B cell (primary cell): ENCODE measurements around the gene LPXN. TPM values are rescaled to one million over a fixed set of nuclear protein-coding genes. Genes with fewer than 3 reads are reported as not detected.

Experiments
- ATAC-seq: fragments of 200-7000 bp; cut with Tn5 transposase; one replicate; pipeline ENCODE4 v1.10.0; 2021; ENCODE audit warnings: low read depth, mild to moderate bottlenecking, moderate number of reproducible peaks, moderate library complexity
- CTCF ChIA-PET: fragments of 350-600 bp; sonication (Branson Sonifier 250); formaldehyde crosslinking; loops from one replicate; lab custom pipeline; 2021; ENCODE audit warnings: antibody characterized with exemption, inconsistent platforms; lab: Charles Lee
- POLR2A ChIA-PET: fragments of 350-600 bp; sonication (Branson Sonifier 250); formaldehyde crosslinking; loops from one replicate; lab custom pipeline; 2021; ENCODE audit warnings: antibody characterized with exemption; lab: Charles Lee
- DNase-seq: peaks from one replicate; pipeline ENCODE4 v3.0.0; 2013
- H2AFZ ChIP-seq: 2 replicates; pipeline ENCODE4 v1.6.1; 2012; ENCODE audit warnings: mild to moderate bottlenecking, low read depth, low read length; ENCODE audit not compliant: insufficient read depth, poor library complexity, severe bottlenecking
- H3K27ac ChIP-seq, 2 donors: 1 replicate in 1 of 2; 2 replicates in 1 of 2; pipeline ENCODE4 v1.5.1; 2012 to 2013; ENCODE audit warnings: low read length in 2 of 2, mild to moderate bottlenecking in 2 of 2, moderate library complexity in 1 of 2
- H3K27me3 ChIP-seq, 4 experiments: fragments of 200-600 bp in 1 of 4; sonication (generic) in 1 of 4; replicated peaks in 1 of 4; 1 replicate in 2 of 4; 2 replicates in 2 of 4; pipeline versions ENCODE4 v1.6.1 to v1.7.0; 2013 to 2016; ENCODE audit warnings: low read length in 3 of 4, mild to moderate bottlenecking in 2 of 4, mixed read lengths in 1 of 4, moderate library complexity in 1 of 4; ENCODE audit not compliant: insufficient read depth in 4 of 4, control insufficient read depth in 3 of 4; ENCODE audit errors: control extremely low read depth in 1 of 4
- H3K36me3 ChIP-seq, 2 experiments: replicated peaks in 1 of 2; 1 replicate in 1 of 2; 2 replicates in 1 of 2; pipeline versions ENCODE4 v1.6.1 to v1.7.1; 2013; ENCODE audit warnings: low read length in 1 of 2; ENCODE audit not compliant: insufficient read depth in 2 of 2, control insufficient read depth in 1 of 2; ENCODE audit errors: control extremely low read depth in 1 of 2, extremely low read depth in 1 of 2
- H3K4me1 ChIP-seq, 2 donors: fragments of 200-600 bp in 1 of 2; sonication (generic) in 1 of 2; 1 replicate in 1 of 2; 2 replicates in 1 of 2; pipeline versions ENCODE4 v1.5.1 to v1.6.1; 2013 to 2017; ENCODE audit warnings: low read length in 2 of 2; ENCODE audit not compliant: control insufficient read depth in 2 of 2, insufficient read depth in 2 of 2
- H3K4me2 ChIP-seq: replicated peaks from 2 replicates; pipeline ENCODE3; 2012; ENCODE audit warnings: mild to moderate bottlenecking, low read depth, low read length; ENCODE audit not compliant: poor library complexity, severe bottlenecking
- H3K4me3 ChIP-seq, 5 experiments: fragments of 200-600 bp in 1 of 5; sonication (generic) in 1 of 5; 1 replicate in 3 of 5; 2 replicates in 2 of 5; pipeline versions ENCODE4 v1.5.1 to v1.7.0; 2011 to 2016; ENCODE audit warnings: low read length in 4 of 5, mild to moderate bottlenecking in 4 of 5, low read depth in 2 of 5, control low read depth in 1 of 5, moderate library complexity in 1 of 5; ENCODE audit not compliant: insufficient read depth in 1 of 5; ENCODE audit errors: control extremely low read depth in 1 of 5, extremely low read depth in 1 of 5
- H3K79me2 ChIP-seq: fragments of 200-600 bp; sonication (generic); one replicate; pipeline ENCODE4 v1.6.0; 2016; ENCODE audit warnings: low read length; ENCODE audit not compliant: control insufficient read depth, insufficient read depth
- H3K9ac ChIP-seq: fragments of 200-600 bp; sonication (generic); 2 replicates; pipeline ENCODE4 v1.6.1; 2017; ENCODE audit warnings: mild to moderate bottlenecking, low read length, moderate library complexity
- H3K9me3 ChIP-seq, 3 donors: one replicate each; pipeline versions ENCODE4 v1.6.1 to v1.7.1; 2013; ENCODE audit warnings: low read length in 2 of 3; ENCODE audit not compliant: control insufficient read depth in 2 of 3, insufficient read depth in 1 of 3; ENCODE audit errors: control extremely low read depth in 1 of 3
- H4K20me1 ChIP-seq: 2 replicates; pipeline ENCODE4 v1.6.0; 2012; ENCODE audit warnings: mild to moderate bottlenecking, low read length; ENCODE audit not compliant: insufficient read depth, control insufficient read depth, poor library complexity, severe bottlenecking
- H3K27ac Mint-ChIP-seq: one replicate; pipeline ENCODE4 v1.8.0; 2021; ENCODE audit warnings: mixed read lengths
- H3K27me3 Mint-ChIP-seq: one replicate; pipeline ENCODE4 v1.8.0; 2021; ENCODE audit warnings: mixed read lengths
- H3K4me1 Mint-ChIP-seq: one replicate; pipeline ENCODE4 v1.8.0; 2021; ENCODE audit warnings: mixed read lengths
- H3K4me3 Mint-ChIP-seq: one replicate; pipeline ENCODE4 v1.8.0; 2021; ENCODE audit warnings: mixed read lengths
- H3K9me3 Mint-ChIP-seq: one replicate; pipeline ENCODE4 v1.8.0; 2022; ENCODE audit warnings: mixed read lengths; ENCODE audit not compliant: insufficient read depth
- EZH2 ChIP-seq: IDR thresholded peaks from 2 replicates; pipeline ENCODE4 v1.6.1; 2012; ENCODE audit warnings: borderline replicate concordance, low read depth, mild to moderate bottlenecking, moderate library complexity, low read length; ENCODE audit not compliant: insufficient read depth, poor library complexity, severe bottlenecking
- WGBS: methylation state at CpG from one replicate; pipeline ENCODE4 v1.1.5; 2013; ENCODE audit warnings: missing lambda C conversion rate; ENCODE audit not compliant: insufficient coverage; 5-methylcytosine and 5-hydroxymethylcytosine counted together
- intact Hi-C: fragments of 100-400 bp; cut with micrococcal nuclease; formaldehyde crosslinking; loops from one replicate; pipeline ENCODE4 v1.10.0; 2022
- polyA plus RNA-seq: library from polyadenylated mRNA; depleted of rRNA; stranded (reverse); fragments of >200 nt; gene quantifications from 2 replicates; pipeline ENCODE4 v1.2.3, GENCODE V29; 2012
- total RNA-seq, 2 donors: library from RNA; stranded (reverse); fragments of 120-200 nt in 1 of 2; gene quantifications; 1 replicate in 1 of 2; 2 replicates in 1 of 2; pipeline versions ENCODE4 v1.2.3 to v1.2.4, GENCODE V29; 2013 to 2022
- TF ChIP-seq, protein P1 (sequence below): fragments of 200-600 bp; IDR thresholded peaks from one replicate; pipeline ENCODE4 v1.8.0; 2022; ENCODE audit warnings: antibody characterized with exemption, mild to moderate bottlenecking

LPXN gene
- total and polyA plus RNA-seq, 2 donors (not counting 1 experiment from before 2014, with no cell fraction given): 59.2 to 209 TPM

DNA sequence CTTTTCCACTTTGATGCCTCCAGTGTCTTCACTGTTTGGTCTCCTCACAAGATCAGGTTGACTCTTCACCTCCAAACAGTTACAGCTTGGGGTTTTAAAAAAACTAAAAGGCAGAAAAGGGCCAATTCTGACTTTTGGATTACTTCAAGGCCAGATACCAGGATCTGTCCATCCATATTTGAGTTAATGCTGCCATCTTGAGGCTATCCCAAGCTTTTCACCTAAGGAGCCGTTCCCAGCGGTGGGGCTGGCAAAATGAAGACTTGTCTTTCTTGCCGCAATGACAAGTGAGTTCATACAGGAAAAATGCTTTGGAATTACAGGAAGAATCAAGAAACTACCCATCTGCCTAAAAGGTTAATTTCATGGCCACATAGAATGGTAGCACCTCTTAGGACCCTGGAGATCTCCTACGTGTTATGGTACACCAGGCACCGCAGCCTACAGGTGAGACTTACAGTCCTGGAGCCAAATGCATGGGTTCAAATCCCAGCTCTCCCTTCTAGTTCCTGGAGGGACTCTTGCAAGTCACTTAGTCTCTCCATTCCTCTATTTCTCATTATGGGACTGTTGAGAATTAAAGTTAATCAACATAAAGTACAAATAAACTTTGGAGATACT lies 61.8 kb downstream of the LPXN start:
- H2AFZ ChIP-seq: no peak overlapping the region
- no peak overlapping the region for H3K27ac ChIP-seq
- ChIA-PET CTCF (interaction anchor here (1.0 to 2.2 kb wide), 3 partner anchors 10 to 695 kb away, joined by 3 to 6 read pairs (median 4); no protein-coding TSS in a partner anchor), POLR2A (no interaction called here)
- H3K4me2 ChIP-seq: no peak overlapping the region
- no peak for TF ChIP-seq EZH2
- TF ChIP-seq, protein P1, sequence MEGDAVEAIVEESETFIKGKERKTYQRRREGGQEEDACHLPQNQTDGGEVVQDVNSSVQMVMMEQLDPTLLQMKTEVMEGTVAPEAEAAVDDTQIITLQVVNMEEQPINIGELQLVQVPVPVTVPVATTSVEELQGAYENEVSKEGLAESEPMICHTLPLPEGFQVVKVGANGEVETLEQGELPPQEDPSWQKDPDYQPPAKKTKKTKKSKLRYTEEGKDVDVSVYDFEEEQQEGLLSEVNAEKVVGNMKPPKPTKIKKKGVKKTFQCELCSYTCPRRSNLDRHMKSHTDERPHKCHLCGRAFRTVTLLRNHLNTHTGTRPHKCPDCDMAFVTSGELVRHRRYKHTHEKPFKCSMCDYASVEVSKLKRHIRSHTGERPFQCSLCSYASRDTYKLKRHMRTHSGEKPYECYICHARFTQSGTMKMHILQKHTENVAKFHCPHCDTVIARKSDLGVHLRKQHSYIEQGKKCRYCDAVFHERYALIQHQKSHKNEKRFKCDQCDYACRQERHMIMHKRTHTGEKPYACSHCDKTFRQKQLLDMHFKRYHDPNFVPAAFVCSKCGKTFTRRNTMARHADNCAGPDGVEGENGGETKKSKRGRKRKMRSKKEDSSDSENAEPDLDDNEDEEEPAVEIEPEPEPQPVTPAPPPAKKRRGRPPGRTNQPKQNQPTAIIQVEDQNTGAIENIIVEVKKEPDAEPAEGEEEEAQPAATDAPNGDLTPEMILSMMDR: peak; percentile 14
- Mint-ChIP-seq H3K27ac (no peak overlapping the region), H3K4me1 (no peaks in the 10 kb centered on the region), H3K9me3 (no peaks in the 10 kb centered on the region), H3K27me3 (no peaks in the 10 kb centered on the region), H3K4me3 (no peak overlapping the region)
- no peaks in the 10 kb centered on the region for H3K36me3 ChIP-seq
- H3K79me2 ChIP-seq: no peaks in the 10 kb centered on the region
- H3K4me3 ChIP-seq: no peak overlapping the region
- peak; percentile 39 for DNase-seq
- no peaks in the 10 kb centered on the region for H3K4me1 ChIP-seq
- no peak overlapping the region for H3K9ac ChIP-seq
- no peaks in the 10 kb centered on the region for H3K9me3 ChIP-seq
- intact Hi-C loops: loop anchor here (2.0 to 5.0 kb wide), 2 partner anchors 947 to 1057 kb away; partner anchors contain the start of gene UBE2L6
- no peaks in the 10 kb centered on the region for H4K20me1 ChIP-seq
- no peaks in the 10 kb centered on the region for H3K27me3 ChIP-seq
- WGBS: 69% methylated on average over 2 of the region's 5 CpGs
- no peak for ATAC-seq

DNA sequence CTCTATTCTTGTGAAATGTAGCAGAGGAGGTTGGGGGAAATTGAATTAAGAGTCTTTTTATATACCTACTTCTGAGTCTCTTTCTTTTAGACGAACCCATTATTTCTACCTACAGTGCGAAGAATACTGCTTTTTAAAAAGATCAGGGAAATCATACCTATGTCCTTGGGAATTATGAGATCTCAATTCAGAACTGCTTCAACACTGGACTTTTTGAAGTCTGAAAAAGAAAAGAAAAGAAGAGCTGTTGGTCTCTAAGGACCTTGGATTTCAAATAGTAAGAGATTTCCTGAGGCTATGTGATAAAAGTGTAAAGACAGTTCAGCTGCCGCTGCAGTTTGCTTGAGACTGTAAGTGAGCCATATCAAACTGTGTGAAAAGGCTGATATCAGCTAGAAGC lies 64.0 kb downstream of the LPXN start:
- no peaks in the 10 kb centered on the region for H3K9me3 Mint-ChIP-seq
- no peaks in the 10 kb centered on the region for H3K36me3 ChIP-seq
- TF ChIP-seq EZH2: no peak
- TF ChIP-seq, protein P1: no peak
- H3K4me3 Mint-ChIP-seq: no peak overlapping the region
- H3K4me2 ChIP-seq: no peak overlapping the region
- H3K4me1 Mint-ChIP-seq: peaks cover 11% of the 10 kb centered on the region
- CTCF ChIA-PET: interaction anchor here (1.3 to 2.2 kb wide), 2 partner anchors 10 to 12 kb away, joined by 4 to 6 read pairs; no protein-coding TSS in a partner anchor
- H4K20me1 ChIP-seq: no peaks in the 10 kb centered on the region
- intact Hi-C loops: loop anchor here (2.0 to 5.0 kb wide), 2 partner anchors 944 to 1055 kb away; partner anchors contain the start of gene UBE2L6
- no peaks in the 10 kb centered on the region for H3K27me3 ChIP-seq
- H3K27me3 Mint-ChIP-seq: no peaks in the 10 kb centered on the region
- POLR2A ChIA-PET: no interaction called here
- H3K79me2 ChIP-seq: no peaks in the 10 kb centered on the region
- H2AFZ ChIP-seq: no peak overlapping the region
- no peak overlapping the region for H3K9ac ChIP-seq
- no peak overlapping the region for H3K27ac ChIP-seq
- H3K9me3 ChIP-seq: no peaks in the 10 kb centered on the region
- DNase-seq (no peak), ATAC-seq (no peak)
- no peak overlapping the region for H3K27ac Mint-ChIP-seq
- no peak overlapping the region for H3K4me3 ChIP-seq
- H3K4me1 ChIP-seq: peaks cover 8% of the 10 kb centered on the region in 2 donors
- 100% methylated on average over 1 of the region's 3 CpGs for WGBS
